Activated CD8-positive, alpha-beta memory T cell treated with anti-CD3 and anti-CD28 coated beads, Interleukin-2, amount 10 ng/mL, durations not matched to agents 7 days and 5 days (primary cell): ENCODE measurements around the gene MGST2. TPM values are rescaled to one million over a fixed set of nuclear protein-coding genes. Genes with fewer than 3 reads are reported as not detected.
"Not testable (repeated sequence)": the region's sequence is repeated elsewhere in the genome, so short reads cannot be mapped to it uniquely, and the experiment has no call there.

Experiments used
- ATAC-seq: fragments of 150-1000 bp; cut with Tn5 transposase; one replicate; pipeline ENCODE4 v1.10.0; 2021; ENCODE audit warnings: moderate library complexity
- CTCF ChIA-PET: fragments of 350-600 bp; sonication (Branson Sonifier 250); formaldehyde crosslinking; loops from one replicate; lab custom pipeline; 2021; ENCODE audit warnings: antibody characterized with exemption; lab: Charles Lee
- DNase-seq: peaks from one replicate; pipeline ENCODE4 v3.0.0-alpha.2; 2020
- H3K27ac Mint-ChIP-seq: one replicate; pipeline ENCODE4 v1.8.0; 2021; ENCODE audit warnings: mild to moderate bottlenecking, mixed read lengths
- H3K27me3 Mint-ChIP-seq: one replicate; pipeline ENCODE4 v1.8.0; 2021; ENCODE audit warnings: mixed read lengths
- H3K36me3 Mint-ChIP-seq: one replicate; pipeline ENCODE4 v1.8.0; 2021; ENCODE audit warnings: mild to moderate bottlenecking, mixed read lengths
- H3K4me1 Mint-ChIP-seq: one replicate; pipeline ENCODE4 v1.8.0; 2021; ENCODE audit warnings: mixed read lengths
- H3K4me3 Mint-ChIP-seq: one replicate; pipeline ENCODE4 v1.8.0; 2021; ENCODE audit warnings: mild to moderate bottlenecking, moderate library complexity, mixed read lengths
- H3K9me3 Mint-ChIP-seq: one replicate; pipeline ENCODE4 v1.8.0; 2022; ENCODE audit warnings: low read depth, mixed read lengths
- total RNA-seq, 2 experiments: library from RNA; stranded (reverse); gene quantifications; one replicate each; pipeline ENCODE4 v1.2.3, GENCODE V29; 2021

Gene MGST2
- total RNA-seq, 2 experiments from 2014 or later: 10.2 to 21.1 TPM

GRCh38 chr4:139682741-139683151 lies 17.1 kb downstream of the MGST2 start:
- peaks cover 39% of the 10 kb centered on the region for H3K36me3 Mint-ChIP-seq
- CTCF ChIA-PET: interaction anchor here (1.4 to 1.9 kb wide), 3 partner anchors 16 to 22 kb away, joined by 4 read pairs; no protein-coding TSS in a partner anchor

DNA sequence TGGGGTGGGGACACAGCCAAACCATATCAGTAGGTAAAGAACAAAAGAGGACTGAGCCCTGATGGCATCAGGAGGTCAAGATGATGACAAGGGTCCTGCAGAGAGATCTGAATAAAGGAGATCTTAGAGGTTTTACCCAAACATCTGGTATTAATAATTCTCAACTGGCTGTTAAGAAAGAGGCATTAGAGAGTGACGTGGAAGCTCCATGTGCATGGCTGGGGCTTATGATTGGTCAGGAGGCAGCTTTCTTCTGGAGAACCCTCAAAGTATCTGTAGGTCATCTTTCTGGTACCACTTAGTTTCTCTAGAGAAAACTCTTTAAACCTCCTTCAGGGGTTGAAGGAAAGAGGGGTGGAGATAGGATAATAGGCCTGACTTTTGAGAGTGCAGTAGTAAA lies 18.7 kb downstream of the MGST2 start:
- CTCF ChIA-PET: interaction anchor here (0.7 to 1.9 kb wide), 4 partner anchors 12 to 120 kb away, joined by 3 to 7 read pairs (median 4); no protein-coding TSS in a partner anchor
- H3K4me1 Mint-ChIP-seq: peaks cover 12% of the 10 kb centered on the region
- ATAC-seq (no peak), DNase-seq (no peak)
- H3K36me3 Mint-ChIP-seq: peaks cover 27% of the 10 kb centered on the region
- H3K9me3 Mint-ChIP-seq: no peaks in the 10 kb centered on the region
- no peak overlapping the region for H3K27ac Mint-ChIP-seq
- H3K27me3 Mint-ChIP-seq: peaks cover 4% of the 10 kb centered on the region
- H3K4me3 Mint-ChIP-seq: no peak overlapping the region

More at GRCh38 chr4:139682741-139683151, 17.1 kb downstream of the MGST2 start:
- ATAC-seq (no peak), DNase-seq (no peak)
- H3K4me3 Mint-ChIP-seq: no peak overlapping the region
- peaks cover 4% of the 10 kb centered on the region for H3K27me3 Mint-ChIP-seq
- no peak overlapping the region for H3K27ac Mint-ChIP-seq
- H3K9me3 Mint-ChIP-seq: no peaks in the 10 kb centered on the region
- peaks cover 12% of the 10 kb centered on the region for H3K4me1 Mint-ChIP-seq

GRCh38 chr4:139685180-139685579 lies 19.6 kb downstream of the MGST2 start:
- ATAC-seq: no peak
- Mint-ChIP-seq H3K9me3 (no peaks in the 10 kb centered on the region), H3K36me3 (peaks cover 25% of the 10 kb centered on the region), H3K27ac (no peak overlapping the region), H3K4me1 (peaks cover 12% of the 10 kb centered on the region), H3K4me3 (no peak overlapping the region), H3K27me3 (peaks cover 4% of the 10 kb centered on the region)
- no peak for DNase-seq
- CTCF ChIA-PET: interaction anchor here (1.5 kb wide), 1 partner anchor 28 kb away, joined by 7 read pairs; no protein-coding TSS in a partner anchor

- Mint-ChIP-seq H3K4me1 (peaks cover 12% of the 10 kb centered on the region), H3K9me3 (no peaks in the 10 kb centered on the region), H3K27me3 (peaks cover 4% of the 10 kb centered on the region), H3K4me3 (no peak overlapping the region), H3K36me3 (peaks cover 23% of the 10 kb centered on the region), H3K27ac (no peak overlapping the region)
- DNase-seq: no peak
- ATAC-seq: no peak
- CTCF ChIA-PET: no interaction called here
These were observed 20.5 kb downstream of the MGST2 start for GRCh38 chr4:139686130-139686529.

DNA sequence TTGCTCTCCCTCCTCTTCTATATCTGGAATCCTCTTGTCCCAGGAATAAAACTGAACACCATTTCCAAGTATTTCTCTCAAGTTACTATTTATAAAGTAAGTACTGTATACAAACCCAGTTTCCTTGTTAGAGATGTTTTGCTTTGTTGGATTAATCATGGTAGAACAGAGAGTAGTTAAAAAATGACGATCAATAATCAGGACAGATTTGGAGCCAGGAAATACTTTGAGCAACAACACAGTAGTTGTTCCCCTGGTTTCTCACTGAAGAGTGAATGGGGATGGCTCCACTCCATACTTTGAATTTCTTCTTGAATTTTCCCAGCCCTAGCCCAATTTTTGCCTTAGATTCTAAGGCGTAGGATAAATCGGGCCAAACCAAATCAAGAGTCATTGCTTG lies 21.4 kb downstream of the MGST2 start:
- Mint-ChIP-seq H3K27ac (no peak overlapping the region), H3K4me3 (no peak overlapping the region), H3K27me3 (peaks cover 4% of the 10 kb centered on the region), H3K36me3 (peaks cover 23% of the 10 kb centered on the region), H3K4me1 (peaks cover 12% of the 10 kb centered on the region), H3K9me3 (no peaks in the 10 kb centered on the region)
- CTCF ChIA-PET: no interaction called here
- DNase-seq (no peak), ATAC-seq (no peak)

- H3K4me3 Mint-ChIP-seq: no peak overlapping the region
- CTCF ChIA-PET: interaction anchor here (0.8 to 1.0 kb wide), 2 partner anchors 186 to 540 kb away, joined by 3 read pairs; no protein-coding TSS in a partner anchor
These were observed 23.6 kb downstream of the MGST2 start for GRCh38 chr4:139689093-139689722.

DNA sequence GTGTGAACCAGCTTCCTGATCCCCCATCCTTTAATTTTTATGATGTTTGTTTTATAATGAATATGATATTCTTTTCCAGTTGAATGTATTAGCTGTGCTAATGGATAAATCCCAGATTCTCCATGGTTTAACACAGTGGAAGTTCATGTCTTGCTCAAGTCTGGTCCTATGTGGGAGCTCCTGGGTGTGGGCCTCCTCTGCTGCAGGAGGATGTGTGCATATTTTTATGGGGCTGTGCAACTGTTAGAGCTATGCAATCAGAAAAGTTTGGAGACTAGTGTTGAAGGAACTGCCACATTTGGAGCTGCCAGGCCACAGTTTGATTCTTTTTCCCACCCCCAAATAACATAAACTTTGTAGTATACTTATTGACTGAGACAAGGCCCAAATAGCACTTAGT lies 24.8 kb downstream of the MGST2 start:
- H3K9me3 Mint-ChIP-seq: no peaks in the 10 kb centered on the region
- no peaks in the 10 kb centered on the region for H3K4me1 Mint-ChIP-seq
- H3K4me3 Mint-ChIP-seq: no peak overlapping the region
- ATAC-seq: no peak
- H3K27me3 Mint-ChIP-seq: peaks cover 4% of the 10 kb centered on the region
- no peak for DNase-seq
- H3K27ac Mint-ChIP-seq: no peak overlapping the region
- peaks cover 4% of the 10 kb centered on the region for H3K36me3 Mint-ChIP-seq
- CTCF ChIA-PET: interaction anchor here (1.1 kb wide), 1 partner anchor 41 kb away, joined by 3 read pairs; no protein-coding TSS in a partner anchor

More at GRCh38 chr4:139689093-139689722, 23.6 kb downstream of the MGST2 start:
- Mint-ChIP-seq H3K27me3 (peaks cover 4% of the 10 kb centered on the region), H3K27ac (no peak overlapping the region), H3K36me3 (peaks cover 14% of the 10 kb centered on the region), H3K9me3 (no peaks in the 10 kb centered on the region), H3K4me1 (peaks cover 5% of the 10 kb centered on the region)
- DNase-seq: no peak
- ATAC-seq: no peak

DNA sequence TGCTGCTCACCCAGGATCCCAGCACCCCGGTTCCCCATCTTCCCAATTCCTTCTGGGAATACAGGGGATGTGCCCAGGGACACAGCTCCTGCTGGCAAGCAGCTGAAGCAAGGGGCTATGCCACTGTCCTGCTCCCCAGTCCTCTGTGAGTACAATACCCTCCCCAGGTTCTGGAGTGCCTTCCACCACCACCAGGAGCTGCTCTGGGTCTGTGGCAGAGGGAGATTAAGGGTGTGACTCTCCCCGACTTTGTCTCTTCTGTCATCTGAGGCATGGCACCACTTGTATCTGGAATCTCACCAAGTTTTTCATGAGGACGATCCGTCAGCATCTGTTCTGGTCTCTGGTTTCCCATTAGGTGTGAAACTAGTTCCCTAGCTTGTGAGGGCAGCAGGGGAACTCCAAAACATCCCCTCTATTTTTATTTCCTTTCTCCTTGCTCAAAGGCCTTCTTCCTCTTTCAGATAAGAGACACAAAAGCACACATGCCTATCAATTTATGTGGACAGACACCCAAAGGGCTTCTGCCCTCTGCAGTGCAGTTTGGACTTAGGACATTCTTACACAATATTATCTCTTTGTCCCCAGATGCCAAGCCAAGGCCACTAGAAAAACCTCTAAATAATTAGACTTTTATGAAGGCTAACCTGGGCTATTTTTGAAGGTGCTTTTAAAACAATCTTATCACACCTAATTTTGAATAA lies 26.8 kb downstream of the MGST2 start:
- no peaks in the 10 kb centered on the region for H3K9me3 Mint-ChIP-seq

GRCh38 chr4:139694522-139695107 lies 29.0 kb downstream of the MGST2 start:
- Mint-ChIP-seq H3K36me3 (peaks cover 4% of the 10 kb centered on the region), H3K9me3 (no peaks in the 10 kb centered on the region), H3K4me1 (no peaks in the 10 kb centered on the region), H3K27ac (no peak overlapping the region), H3K4me3 (no peak overlapping the region), H3K27me3 (no peaks in the 10 kb centered on the region)
- ATAC-seq (no peak), DNase-seq (no peak)
- CTCF ChIA-PET: interaction anchor here (1.1 kb wide), 1 partner anchor 10 kb away, joined by 3 read pairs; no protein-coding TSS in a partner anchor

More for the DNA sequence above, 26.8 kb downstream of the MGST2 start:
- ATAC-seq (no peak), DNase-seq (no peak)
- Mint-ChIP-seq H3K27me3 (no peaks in the 10 kb centered on the region), H3K27ac (no peak overlapping the region), H3K4me3 (no peak overlapping the region), H3K4me1 (no peaks in the 10 kb centered on the region), H3K36me3 (peaks cover 4% of the 10 kb centered on the region)
- CTCF ChIA-PET: no interaction called here

- Mint-ChIP-seq H3K27ac (no peak overlapping the region), H3K9me3 (no peaks in the 10 kb centered on the region), H3K4me1 (peaks cover 5% of the 10 kb centered on the region), H3K36me3 (peaks cover 4% of the 10 kb centered on the region), H3K27me3 (no peaks in the 10 kb centered on the region), H3K4me3 (no peak overlapping the region)
- ATAC-seq (no peak), DNase-seq (no peak)
- CTCF ChIA-PET: no interaction called here
These were observed 30.9 kb downstream of the MGST2 start for GRCh38 chr4:139696491-139696890.

DNA sequence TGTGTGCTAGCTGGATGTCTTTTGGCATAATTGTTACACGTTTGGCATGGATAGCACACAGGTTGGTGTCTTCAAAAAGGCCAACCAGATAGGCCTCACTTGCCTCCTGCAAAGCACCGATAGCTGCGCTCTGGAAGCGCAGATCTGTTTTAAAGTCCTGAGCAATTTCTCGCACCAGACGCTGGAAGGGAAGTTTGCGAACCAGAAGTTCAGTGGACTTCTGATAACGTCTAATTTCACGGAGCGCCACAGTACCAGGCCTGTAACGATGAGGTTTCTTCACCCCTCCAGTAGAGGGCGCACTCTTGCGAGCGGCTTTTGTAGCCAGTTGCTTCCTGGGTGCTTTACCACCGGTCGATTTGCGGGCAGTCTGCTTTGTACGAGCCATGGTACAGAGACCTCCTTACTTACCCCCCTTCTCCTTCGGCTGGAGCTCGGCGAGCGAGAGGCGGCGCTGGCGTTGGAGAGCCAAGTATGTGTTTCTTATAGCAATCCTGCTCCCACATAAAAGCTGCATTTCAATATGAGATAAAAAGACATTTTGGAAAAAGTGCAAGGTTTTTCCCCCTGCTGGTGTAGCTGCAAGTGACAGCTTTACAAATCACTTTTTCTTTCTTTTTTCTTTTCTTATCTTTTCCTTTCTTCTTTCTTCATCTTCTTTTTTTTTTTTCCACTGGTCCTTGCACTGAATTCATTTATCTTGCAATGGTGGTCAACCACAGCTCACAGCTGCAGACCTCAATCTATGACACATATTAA lies 32.7 kb downstream of the MGST2 start:
- H3K27me3 Mint-ChIP-seq, ATAC-seq, H3K36me3 Mint-ChIP-seq, DNase-seq, H3K27ac Mint-ChIP-seq, H3K4me3 Mint-ChIP-seq, H3K9me3 Mint-ChIP-seq, H3K4me1 Mint-ChIP-seq: not testable (repeated sequence)
- CTCF ChIA-PET: interaction anchor here (0.7 to 1.1 kb wide), 2 partner anchors 12 to 41 kb away, joined by 3 read pairs; no protein-coding TSS in a partner anchor

DNA sequence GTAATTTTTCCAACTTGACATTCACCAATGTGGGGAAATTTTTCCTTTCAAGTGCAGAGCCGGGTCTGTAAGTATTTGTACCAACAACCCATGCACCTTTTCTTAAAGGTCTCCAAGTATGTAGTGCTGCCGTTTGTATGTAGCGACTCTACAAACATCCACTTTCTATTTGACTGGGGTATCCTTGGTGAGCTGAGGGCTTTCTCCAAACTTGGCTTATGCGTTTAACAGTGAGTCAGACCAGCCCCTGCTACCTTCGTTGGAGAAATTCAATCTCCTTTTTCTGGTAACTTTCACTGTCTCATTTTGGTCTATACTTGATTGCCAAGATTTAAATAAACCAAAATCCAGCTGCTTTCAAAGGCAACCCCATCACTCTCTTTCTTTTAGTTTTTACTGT lies 34.9 kb downstream of the MGST2 start:
- H3K9me3 Mint-ChIP-seq: no peaks in the 10 kb centered on the region
- CTCF ChIA-PET: interaction anchor here (1.2 to 1.6 kb wide), 2 partner anchors 45 to 61 kb away, joined by 3 to 5 read pairs; no protein-coding TSS in a partner anchor
- H3K27me3 Mint-ChIP-seq: no peaks in the 10 kb centered on the region
- H3K36me3 Mint-ChIP-seq: peaks cover 11% of the 10 kb centered on the region
- H3K27ac Mint-ChIP-seq: no peak overlapping the region
- peaks cover 5% of the 10 kb centered on the region for H3K4me1 Mint-ChIP-seq
- peak; percentile 53 for ATAC-seq
- no peak overlapping the region for H3K4me3 Mint-ChIP-seq
- no peak for DNase-seq
